H9 (cell line): ENCODE results near the gene TIAM1. TPM values are rescaled to one million over a fixed set of nuclear protein-coding genes. Genes with fewer than 3 reads are reported as not detected.

Experiments
- DNase-seq: peaks from one replicate; pipeline ENCODE4 v3.0.0-alpha.2; 2017
- H2AFZ ChIP-seq: one replicate; pipeline ENCODE4 v1.6.1; 2013; ENCODE audit warnings: mild to moderate bottlenecking, low read length, control low read depth, moderate library complexity
- H2AK5ac ChIP-seq: 2 replicates; pipeline ENCODE4 v1.6.1; 2013; ENCODE audit warnings: low read length, control low read depth, mixed read lengths; ENCODE audit not compliant: insufficient read length
- H2BK120ac ChIP-seq: one replicate; pipeline ENCODE4 v1.6.1; 2013; ENCODE audit warnings: low read depth, mild to moderate bottlenecking, low read length, control low read depth, inconsistent platforms; ENCODE audit not compliant: poor library complexity, severe bottlenecking
- H2BK12ac ChIP-seq: 2 replicates; pipeline ENCODE4 v1.6.1; 2013; ENCODE audit warnings: low read length, control low read depth, mixed read lengths, low read depth; ENCODE audit not compliant: insufficient read length
- H2BK15ac ChIP-seq: 2 replicates; pipeline ENCODE4 v1.6.1; 2013; ENCODE audit warnings: low read depth, low read length, control low read depth
- H2BK20ac ChIP-seq: one replicate; pipeline ENCODE4 v1.6.1; 2013; ENCODE audit warnings: low read depth, mild to moderate bottlenecking, low read length, control low read depth, inconsistent platforms; ENCODE audit not compliant: poor library complexity, severe bottlenecking
- H2BK5ac ChIP-seq: 2 replicates; pipeline ENCODE4 v1.6.1; 2013; ENCODE audit warnings: low read length, control low read depth, mixed read lengths; ENCODE audit not compliant: insufficient read length
- H3K14ac ChIP-seq: 2 replicates; pipeline ENCODE4 v1.6.1; 2013; ENCODE audit warnings: low read length, control low read depth; ENCODE audit not compliant: insufficient read depth
- H3K18ac ChIP-seq: 2 replicates; pipeline ENCODE4 v1.6.1; 2013; ENCODE audit warnings: low read depth, mild to moderate bottlenecking, mixed read lengths, low read length, control low read depth; ENCODE audit not compliant: insufficient read length
- H3K23ac ChIP-seq: 2 replicates; pipeline ENCODE4 v1.6.1; 2013; ENCODE audit warnings: low read length, control low read depth, mixed read lengths, low read depth; ENCODE audit not compliant: insufficient read length
- H3K23me2 ChIP-seq: 2 replicates; pipeline ENCODE4 v1.6.1; 2013; ENCODE audit warnings: low read depth, mild to moderate bottlenecking, mixed read lengths, low read length, control low read depth; ENCODE audit not compliant: insufficient read length, poor library complexity, severe bottlenecking
- H3K27ac ChIP-seq: 2 replicates; pipeline ENCODE4 v1.5.1; 2013; ENCODE audit warnings: low read length, control low read depth, mixed read lengths, low read depth; ENCODE audit not compliant: insufficient read length
- H3K27me3 ChIP-seq: 2 replicates; pipeline ENCODE4 v1.6.1; 2013; ENCODE audit warnings: low read length, control low read depth, inconsistent platforms; ENCODE audit not compliant: insufficient read depth
- H3K4ac ChIP-seq: 2 replicates; pipeline ENCODE4 v1.6.1; 2013; ENCODE audit warnings: low read depth, mild to moderate bottlenecking, control low read depth, inconsistent platforms, low read length, moderate library complexity
- H3K4me1 ChIP-seq: 2 replicates; pipeline ENCODE4 v1.6.1; 2013; ENCODE audit warnings: low read length, control low read depth, inconsistent platforms; ENCODE audit not compliant: insufficient read depth
- H3K4me2 ChIP-seq: 2 replicates; pipeline ENCODE4 v1.6.1; 2013; ENCODE audit warnings: low read length, control low read depth, mixed read lengths; ENCODE audit not compliant: insufficient read length, insufficient read depth
- H3K56ac ChIP-seq: 2 replicates; pipeline ENCODE4 v1.6.1; 2013; ENCODE audit warnings: low read depth, mild to moderate bottlenecking, mixed read lengths, low read length, control low read depth; ENCODE audit not compliant: insufficient read length
- H3K79me1 ChIP-seq: 2 replicates; pipeline ENCODE4 v1.6.1; 2013; ENCODE audit warnings: low read depth, mild to moderate bottlenecking, moderate library complexity, low read length, control low read depth, inconsistent platforms; ENCODE audit not compliant: insufficient read depth, poor library complexity, severe bottlenecking
- H3K79me2 ChIP-seq: 2 replicates; pipeline ENCODE4 v1.6.1; 2013; ENCODE audit warnings: low read length, control low read depth, inconsistent platforms; ENCODE audit not compliant: insufficient read depth
- H3K9ac ChIP-seq: 2 replicates; pipeline ENCODE4 v1.6.1; 2013; ENCODE audit warnings: low read length, control low read depth, mixed read lengths; ENCODE audit not compliant: insufficient read length; ENCODE audit errors: extremely low read depth
- H3K9me3 ChIP-seq: one replicate; pipeline ENCODE4 v1.6.1; 2013; ENCODE audit warnings: low read depth, low read length, inconsistent platforms; ENCODE audit not compliant: control insufficient read depth
- H3T11ph ChIP-seq: one replicate; pipeline ENCODE4 v1.6.1; 2013; ENCODE audit warnings: mild to moderate bottlenecking, low read length, control low read depth, inconsistent platforms
- H4K20me1 ChIP-seq: one replicate; pipeline ENCODE4 v1.6.1; 2013; ENCODE audit not compliant: control insufficient read depth, insufficient read length, insufficient read depth
- H4K5ac ChIP-seq: 2 replicates; pipeline ENCODE4 v1.6.1; 2013; ENCODE audit warnings: low read depth, mild to moderate bottlenecking, mixed read lengths, low read length, control low read depth; ENCODE audit not compliant: insufficient read length
- H4K8ac ChIP-seq: replicated peaks from 2 replicates; pipeline ENCODE4 v1.6.1; 2013; ENCODE audit warnings: low read length, control low read depth, mixed read lengths, low read depth; ENCODE audit not compliant: insufficient read length
- H4K91ac ChIP-seq: 2 replicates; pipeline ENCODE4 v1.6.1; 2013; ENCODE audit warnings: low read depth, mild to moderate bottlenecking, moderate library complexity, mixed read lengths, low read length, control low read depth; ENCODE audit not compliant: insufficient read length
- H3K27ac Mint-ChIP-seq, 3 experiments: 2 replicates in 2 of 3; 3 replicates in 1 of 3; pipeline ENCODE4 v1.8.0; 2020 to 2021; ENCODE audit warnings: mixed read lengths in 3 of 3, mild to moderate bottlenecking in 1 of 3, moderate library complexity in 1 of 3
- H3K27me3 Mint-ChIP-seq: 2 replicates; pipeline ENCODE4 v1.8.0; 2021; ENCODE audit warnings: low read depth, mild to moderate bottlenecking, moderate library complexity, mixed read lengths
- H3K36me3 Mint-ChIP-seq, 3 experiments: 2 replicates in 2 of 3; 3 replicates in 1 of 3; pipeline ENCODE4 v1.8.0; 2020 to 2021; ENCODE audit warnings: low read depth in 3 of 3, mixed read lengths in 3 of 3; ENCODE audit not compliant: insufficient read depth in 1 of 3
- H3K4me1 Mint-ChIP-seq, 2 experiments: 2 replicates each; pipeline ENCODE4 v1.8.0; 2020; ENCODE audit warnings: mixed read lengths in 2 of 2
- H3K4me3 Mint-ChIP-seq, 2 experiments: 2 replicates in 1 of 2; 3 replicates in 1 of 2; pipeline ENCODE4 v1.8.0; 2020 to 2021; ENCODE audit warnings: mild to moderate bottlenecking in 2 of 2, mixed read lengths in 2 of 2, moderate library complexity in 1 of 2
- H3K9me3 Mint-ChIP-seq, 2 experiments: 2 replicates in 1 of 2; 3 replicates in 1 of 2; pipeline ENCODE4 v1.8.0; 2020; ENCODE audit warnings: mild to moderate bottlenecking in 2 of 2, mixed read lengths in 2 of 2, moderate library complexity in 1 of 2
- CTCF ChIP-seq: fragments of 200-600 bp; sonication (generic); conservative IDR thresholded peaks from 3 replicates; pipeline ENCODE4 v1.8.0; 2021; ENCODE audit warnings: antibody characterized with exemption, mild to moderate bottlenecking
- WGBS: extraction: QIAGEN DNeasy Blood & Tissue Kit; methylation state at CpG from one replicate; pipeline ENCODE4 v1.1.7; 2013; ENCODE audit warnings: missing lambda C conversion rate, low lambda C conversion rate, mixed read lengths; ENCODE audit not compliant: insufficient read length; ENCODE audit errors: extremely low coverage; 5-methylcytosine and 5-hydroxymethylcytosine counted together
- total RNA-seq: library from RNA; stranded (reverse); gene quantifications from 2 replicates; pipeline ENCODE4 v1.2.1, GENCODE V29; 2021

The TIAM1 gene
- total RNA-seq, 1 experiment from 2014 or later: 23.1 TPM

DNA sequence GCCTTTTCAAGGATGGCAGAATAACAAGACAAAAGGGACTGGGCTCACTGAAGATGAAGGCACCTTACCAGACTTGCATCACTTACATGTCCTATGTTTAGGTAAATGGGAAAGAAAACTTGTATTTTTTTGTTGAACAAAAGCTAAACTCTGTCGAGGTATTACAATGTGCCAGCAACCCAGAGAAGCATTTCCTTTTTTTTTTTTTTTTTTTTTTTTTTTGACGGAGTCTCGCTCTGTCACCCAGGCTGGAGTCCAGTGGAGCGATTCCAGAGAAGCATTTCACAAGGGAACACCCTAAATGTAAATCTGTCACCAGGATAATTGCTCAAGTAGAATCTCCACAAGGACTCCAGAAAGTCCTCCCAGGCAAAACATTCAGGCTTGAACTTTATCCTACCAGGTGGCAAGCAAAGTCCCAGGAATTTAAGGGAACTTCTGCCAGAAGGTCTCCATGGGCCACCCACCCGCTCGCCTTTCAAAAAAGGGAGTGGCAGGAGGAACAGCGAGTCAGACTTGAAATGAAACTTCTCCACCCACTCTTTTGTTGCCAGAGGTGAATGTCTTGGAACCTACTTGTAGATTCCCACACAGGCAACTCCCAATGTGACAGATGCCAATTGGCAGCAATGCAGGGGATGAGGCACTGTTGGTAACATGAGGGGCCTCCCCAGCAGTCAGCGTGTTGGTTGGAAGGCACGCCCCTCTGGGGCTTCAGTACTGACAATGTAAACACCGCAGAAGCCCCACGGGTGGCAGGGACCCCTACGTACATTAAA, 125.0 kb downstream of the TIAM1 start:
- no peaks in the 10 kb centered on the region for H3K9me3 Mint-ChIP-seq
- Histone ChIP-seq H2BK12ac (no peak overlapping the region), H4K20me1 (no peaks in the 10 kb centered on the region), H2BK120ac (no peak overlapping the region), H3K27me3 (no peaks in the 10 kb centered on the region), H3K4ac (no peak overlapping the region), H2BK5ac (no peak overlapping the region), H4K8ac (no peak overlapping the region), H3K27ac (no peak overlapping the region), H3K9me3 (no peaks in the 10 kb centered on the region), H3T11ph (no peak overlapping the region), H2BK15ac (no peak overlapping the region), H2AK5ac (no peak overlapping the region), H2AFZ (no peak overlapping the region), H3K4me1 (no peaks in the 10 kb centered on the region), H3K56ac (no peak overlapping the region), H4K5ac (no peak overlapping the region), H3K23me2 (no peaks in the 10 kb centered on the region), H3K23ac (no peak overlapping the region), H3K14ac (no peak overlapping the region), H3K9ac (no peak overlapping the region), H4K91ac (no peak overlapping the region), H3K79me2 (no peaks in the 10 kb centered on the region), H3K18ac (no peak overlapping the region), H2BK20ac (no peak overlapping the region), H3K79me1 (no peaks in the 10 kb centered on the region), H3K4me2 (no peak overlapping the region)
- H3K36me3 Mint-ChIP-seq: peaks cover 0 to 14% (median 0%) of the 10 kb centered on the region in 3 experiments; a peak in 3 of 7 replicates
- H3K4me1 Mint-ChIP-seq: peaks cover 6 to 17% of the 10 kb centered on the region in 2 experiments
- no peak overlapping the region for H3K4me3 Mint-ChIP-seq
- H3K27me3 Mint-ChIP-seq: no peaks in the 10 kb centered on the region
- WGBS: no CpG with 5 or more reads among the region's 12 CpGs
- no peak for DNase-seq
- no peak for TF ChIP-seq CTCF
- H3K27ac Mint-ChIP-seq: peak overlapping the region in 1 of 3 experiments; percentile 30; a peak in 1 of 7 replicates
